H1 (cell line): ENCODE results near the gene PRKG2. TPM values are rescaled to one million over a fixed set of nuclear protein-coding genes. Genes with fewer than 3 reads are reported as not detected.

Source experiments
- CTCF ChIA-PET: fragments of 300-600 bp; sonication (Branson Sonifier 250); formaldehyde crosslinking; loops from one replicate; lab custom pipeline; 2021; ENCODE audit not compliant: partially characterized antibody; lab: Charles Lee
- POLR2A ChIA-PET: fragments of 300-600 bp; sonication (Branson Sonifier 250); formaldehyde crosslinking; loops from one replicate; lab custom pipeline; 2021; ENCODE audit warnings: inconsistent platforms; ENCODE audit not compliant: partially characterized antibody; lab: Charles Lee
- DNase-seq, 2 experiments: peaks; one replicate each; pipeline versions ENCODE4 v3.0.0 to v3.0.0-alpha.2; 2010 to 2022; ENCODE audit warnings: low spot score in 2 of 2, low read depth in 1 of 2, mixed read lengths in 1 of 2
- FAIRE-seq: peaks from 2 replicates; lab custom pipeline; 2011; peaks lifted over from hg19 to GRCh38; lab: Jason Lieb, UNC
- H2AFZ ChIP-seq: 2 replicates; pipeline ENCODE4 v1.8.1; 2012; ENCODE audit warnings: low read length, inconsistent platforms
- H2AK5ac ChIP-seq: 2 replicates; pipeline ENCODE4 v1.6.1; 2013; ENCODE audit warnings: low read depth, low read length
- H2BK120ac ChIP-seq: replicated peaks from 2 replicates; pipeline ENCODE3; 2013; ENCODE audit warnings: low read depth, low read length, inconsistent platforms
- H2BK12ac ChIP-seq: 2 replicates; pipeline ENCODE4 v1.6.1; 2013; ENCODE audit warnings: low read depth, low read length
- H2BK15ac ChIP-seq: 2 replicates; pipeline ENCODE4 v1.6.1; 2013; ENCODE audit warnings: low read length
- H2BK20ac ChIP-seq: 2 replicates; pipeline ENCODE4 v1.6.1; 2013; ENCODE audit warnings: low read length
- H2BK5ac ChIP-seq: 2 replicates; pipeline ENCODE4 v1.6.1; 2013; ENCODE audit warnings: low read depth, low read length
- H3K14ac ChIP-seq: 2 replicates; pipeline ENCODE4 v1.6.1; 2013; ENCODE audit warnings: inconsistent platforms; ENCODE audit not compliant: insufficient read length
- H3K18ac ChIP-seq: 2 replicates; pipeline ENCODE4 v1.6.1; 2013; ENCODE audit warnings: low read length; ENCODE audit errors: extremely low read depth
- H3K23ac ChIP-seq: 2 replicates; pipeline ENCODE4 v1.6.1; 2013; ENCODE audit warnings: inconsistent platforms; ENCODE audit not compliant: insufficient read length
- H3K23me2 ChIP-seq: 2 replicates; pipeline ENCODE4 v1.6.1; 2013; ENCODE audit warnings: low read depth, low read length
- H3K27ac ChIP-seq: 2 replicates; pipeline ENCODE4 v1.6.1; 2011; ENCODE audit warnings: low read depth, low read length, inconsistent platforms
- H3K27me3 ChIP-seq, 4 experiments: replicated peaks in 1 of 4; 1 replicate in 1 of 4; 2 replicates in 3 of 4; pipeline versions ENCODE4 v1.6.1 to v1.8.1; 2011 to 2013; ENCODE audit warnings: low read length in 3 of 4, mild to moderate bottlenecking in 3 of 4, inconsistent platforms in 2 of 4, mixed read lengths in 2 of 4, moderate library complexity in 1 of 4; ENCODE audit not compliant: control insufficient read depth in 3 of 4, insufficient read depth in 3 of 4; ENCODE audit errors: extremely low read depth in 1 of 4
- H3K36me3 ChIP-seq, 4 experiments: 2 replicates each; pipeline versions ENCODE4 v1.6.1 to v1.8.1; 2011 to 2013; ENCODE audit warnings: mild to moderate bottlenecking in 4 of 4, low read length in 3 of 4, moderate library complexity in 2 of 4, control low read depth in 1 of 4, inconsistent platforms in 1 of 4; ENCODE audit not compliant: insufficient read depth in 4 of 4, control insufficient read depth in 2 of 4
- H3K4ac ChIP-seq: replicated peaks from 2 replicates; pipeline ENCODE3; 2013; ENCODE audit warnings: low read length, low read depth, mixed read lengths, inconsistent platforms; ENCODE audit not compliant: insufficient read length
- H3K4me1 ChIP-seq, 4 experiments: replicated peaks in 1 of 4; 1 replicate in 1 of 4; 2 replicates in 3 of 4; pipeline versions ENCODE4 v1.6.1 to v1.8.1; 2011 to 2013; ENCODE audit warnings: low read length in 3 of 4, inconsistent platforms in 2 of 4, mixed read lengths in 1 of 4; ENCODE audit not compliant: insufficient read depth in 4 of 4, control insufficient read depth in 3 of 4
- H3K4me2 ChIP-seq, 2 experiments: 2 replicates each; pipeline versions ENCODE4 v1.6.1 to v1.8.1; 2011 to 2013; ENCODE audit warnings: low read depth in 2 of 2, low read length in 2 of 2, control low read depth in 1 of 2, inconsistent platforms in 1 of 2, mild to moderate bottlenecking in 1 of 2; ENCODE audit not compliant: insufficient read depth in 1 of 2
- H3K4me3 ChIP-seq, 4 experiments: fragments of 200-600, 300-600 bp in 1 of 4; sonication (generic), shearing (Covaris generic), sonication (Bioruptor Twin) in 1 of 4; 2 replicates each; pipeline versions ENCODE4 v1.5.1 to v1.8.1; 2011 to 2016; ENCODE audit warnings: low read length in 4 of 4, low read depth in 3 of 4, control low read depth in 2 of 4, inconsistent platforms in 2 of 4, mild to moderate bottlenecking in 2 of 4, mixed read lengths in 1 of 4, moderate library complexity in 1 of 4; ENCODE audit not compliant: insufficient read depth in 2 of 4; ENCODE audit errors: extremely low read depth in 1 of 4
- H3K56ac ChIP-seq: replicated peaks from 2 replicates; pipeline ENCODE3; 2013; ENCODE audit warnings: low read depth, mild to moderate bottlenecking, mixed read lengths, low read length, inconsistent platforms; ENCODE audit not compliant: insufficient read length
- H3K79me1 ChIP-seq: 2 replicates; pipeline ENCODE4 v1.6.1; 2013; ENCODE audit warnings: low read depth, low read length, control low read depth
- H3K79me2 ChIP-seq, 2 experiments: 2 replicates each; pipeline versions ENCODE4 v1.6.1 to v1.8.1; 2012 to 2013; ENCODE audit warnings: low read length in 2 of 2, mild to moderate bottlenecking in 2 of 2, inconsistent platforms in 1 of 2; ENCODE audit not compliant: insufficient read depth in 2 of 2, control insufficient read depth in 1 of 2
- H3K9ac ChIP-seq, 4 experiments: replicated peaks in 1 of 4; 1 replicate in 1 of 4; 2 replicates in 3 of 4; pipeline versions ENCODE4 v1.6.1 to v1.8.1; 2011 to 2013; ENCODE audit warnings: low read depth in 3 of 4, low read length in 3 of 4, control low read depth in 2 of 4, mild to moderate bottlenecking in 2 of 4, moderate library complexity in 2 of 4, inconsistent platforms in 1 of 4; ENCODE audit errors: extremely low read depth in 1 of 4
- H3K9me3 ChIP-seq, 2 experiments: 2 replicates each; pipeline versions ENCODE4 v1.6.1 to v1.8.1; 2012 to 2013; ENCODE audit warnings: mild to moderate bottlenecking in 2 of 2, moderate library complexity in 2 of 2, control low read depth in 1 of 2, inconsistent platforms in 1 of 2, low read depth in 1 of 2, low read length in 1 of 2, mixed read lengths in 1 of 2; ENCODE audit not compliant: insufficient read depth in 2 of 2
- H4K20me1 ChIP-seq, 2 experiments: replicated peaks in 1 of 2; 2 replicates each; pipeline versions ENCODE3 to v1.8.1; 2011 to 2013; ENCODE audit warnings: inconsistent platforms in 2 of 2, low read length in 2 of 2, mild to moderate bottlenecking in 1 of 2; ENCODE audit not compliant: insufficient read depth in 2 of 2, control insufficient read depth in 1 of 2
- H4K5ac ChIP-seq: 2 replicates; pipeline ENCODE4 v1.6.1; 2013; ENCODE audit warnings: low read length, low read depth, mixed read lengths, inconsistent platforms; ENCODE audit not compliant: insufficient read length
- H4K8ac ChIP-seq: 2 replicates; pipeline ENCODE4 v1.8.0; 2013; ENCODE audit warnings: mild to moderate bottlenecking, moderate library complexity, low read length, inconsistent platforms; ENCODE audit not compliant: insufficient read depth; ENCODE audit errors: extremely low read depth
- H4K91ac ChIP-seq: replicated peaks from 2 replicates; pipeline ENCODE3; 2013; ENCODE audit warnings: low read length, mixed read lengths, inconsistent platforms; ENCODE audit not compliant: insufficient read length
- CHD1 ChIP-seq: IDR thresholded peaks from 2 replicates; pipeline ENCODE4 v1.6.1; 2012; ENCODE audit warnings: low read depth, low read length, improper control_type of control experiment
- CREB1 ChIP-seq: IDR thresholded peaks from 2 replicates; pipeline ENCODE4 v1.6.1; 2012; ENCODE audit warnings: inconsistent platforms
- CTBP2 ChIP-seq: IDR thresholded peaks from 2 replicates; pipeline ENCODE4 v1.7.0; 2011; ENCODE audit warnings: borderline replicate concordance, mild to moderate bottlenecking, moderate library complexity, mixed read lengths, low read length; ENCODE audit not compliant: insufficient read depth, insufficient read length
- EGR1 ChIP-seq: IDR thresholded peaks from 2 replicates; pipeline ENCODE4 v1.6.1; 2011; ENCODE audit warnings: low read depth, low read length, borderline replicate concordance
- EP300 ChIP-seq, 2 experiments: IDR thresholded peaks; 1 replicate in 1 of 2; 2 replicates in 1 of 2; pipeline ENCODE4 v1.6.1; 2011 to 2012; ENCODE audit warnings: low read depth in 2 of 2, low read length in 2 of 2, mild to moderate bottlenecking in 2 of 2, borderline replicate concordance in 1 of 2, inconsistent platforms in 1 of 2, moderate library complexity in 1 of 2
- POU5F1 ChIP-seq: IDR thresholded peaks from 2 replicates; pipeline ENCODE4 v1.6.1; 2011; ENCODE audit warnings: low read depth, mild to moderate bottlenecking, low read length, moderate library complexity
- RFX5 ChIP-seq: IDR thresholded peaks from 2 replicates; pipeline ENCODE4 v1.6.1; 2011; ENCODE audit warnings: low read depth, low read length, improper control_type of control experiment, borderline replicate concordance
- SP1 ChIP-seq: IDR thresholded peaks from 2 replicates; pipeline ENCODE4 v1.6.1; 2011; ENCODE audit warnings: low read depth, low read length
- polyA plus RNA-seq, 7 experiments: library from polyadenylated mRNA; depleted of rRNA in 3 of 7; stranded (reverse) in 5 of 7; unstranded in 2 of 7; fragments of >200 nt in 5 of 7; fragments of 200-250 nt in 2 of 7; gene quantifications; 1 replicate in 5 of 7; 2 replicates in 1 of 7; 4 replicates in 1 of 7; pipeline versions ENCODE4 v1.2.1 to v1.2.3, GENCODE V29; 2011 to 2013; ENCODE audit warnings: missing spikeins in 2 of 7, mixed read lengths in 2 of 7
- total RNA-seq: library from RNA; stranded (reverse); fragmentation: NEBNext Ultra II Directional; extraction: Animal tissue kit (Norgen Biotek cat#: 25700); gene quantifications from 2 replicates; pipeline ENCODE4 v1.2.1, GENCODE V29; 2021

Gene PRKG2
- total and polyA plus RNA-seq, 2 of the 8 experiments (the other 6 are each of a cell fraction or from before 2014, with no cell fraction given) = 0.45 to 1.2 TPM

GRCh38 chr4:81084029-81084428 lies 131.0 kb downstream of the PRKG2 start:
- Histone ChIP-seq H2BK5ac (no peak overlapping the region), H2BK12ac (no peak overlapping the region), H3K9ac (no peak overlapping the region), H3K36me3 (no peaks in the 10 kb centered on the region), H4K8ac (no peak overlapping the region), H4K20me1 (no peaks in the 10 kb centered on the region), H3K23ac (no peak overlapping the region), H2BK20ac (no peak overlapping the region), H3K79me1 (no peaks in the 10 kb centered on the region), H3K27ac (no peak overlapping the region), H3K56ac (no peak overlapping the region), H2BK15ac (no peak overlapping the region), H2AFZ (no peak overlapping the region), H2BK120ac (no peak overlapping the region), H3K4me1 (no peaks in the 10 kb centered on the region), H2AK5ac (no peak overlapping the region), H3K27me3 (no peaks in the 10 kb centered on the region), H3K79me2 (no peaks in the 10 kb centered on the region), H3K23me2 (no peaks in the 10 kb centered on the region), H3K4me3 (no peak overlapping the region), H4K5ac (no peak overlapping the region), H3K4me2 (no peak overlapping the region), H3K18ac (no peak overlapping the region), H4K91ac (no peak overlapping the region), H3K4ac (no peak overlapping the region), H3K9me3 (peaks cover 0 to 3% of the 10 kb centered on the region in 2 experiments; a peak in 2 of 4 replicates), H3K14ac (no peak overlapping the region)
- ChIA-PET CTCF (interaction anchor here (0.7 to 1.6 kb wide), 4 partner anchors 14 to 268 kb away, joined by 3 to 8 read pairs (median 3); no protein-coding TSS in a partner anchor), POLR2A (no interaction called here)
- DNase-seq = no peak
- no peak for FAIRE-seq
- TF ChIP-seq CREB1 = no peak
- no peak for TF ChIP-seq POU5F1
- TF ChIP-seq CHD1 = no peak
- TF ChIP-seq EGR1 = no peak
- TF ChIP-seq EP300 (IDR thresholded peaks at IDR 0.05; ENCODE audit: borderline replicate concordance in 1 of 2, low read depth in 2 of 2, low read length in 2 of 2) = no peak
- TF ChIP-seq RFX5 = no peak
- no peak for TF ChIP-seq CTBP2
- TF ChIP-seq SP1 = no peak
